ENCODE results near the gene GLB1L2.

GLB1L2 gene

DNA sequence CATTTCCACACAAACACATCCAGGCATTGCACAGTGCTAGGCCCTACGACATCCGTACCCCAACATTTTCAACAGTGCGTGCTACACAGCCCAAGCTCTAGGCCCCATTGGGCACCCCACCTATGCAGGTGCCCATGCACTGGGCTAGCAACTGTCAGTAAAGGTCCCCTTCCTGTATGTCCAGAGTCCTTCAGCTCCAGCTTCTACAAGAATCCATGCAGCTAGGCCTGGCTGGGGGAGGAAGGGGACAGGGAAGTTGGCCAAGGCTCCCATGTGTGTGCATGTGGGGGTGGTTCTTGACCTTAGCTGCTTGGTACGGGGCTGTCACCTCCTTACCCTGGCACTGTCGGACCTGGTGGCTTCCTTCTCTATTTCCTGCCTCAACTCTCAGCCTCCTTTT is 79.0 kb downstream of the GLB1L2 start:
- Mint-ChIP-seq H3K4me1 (peaks cover 53% of the 10 kb centered on the region), H3K4me3 (peak overlapping the region; percentile 83), H3K27me3 (peaks cover 39% of the 10 kb centered on the region), H3K9me3 (no peaks in the 10 kb centered on the region), H3K36me3 (ENCODE audit: insufficient read depth) (peaks cover 5% of the 10 kb centered on the region), H3K27ac (ENCODE audit: low read depth) (peak overlapping the region; percentile 26)
- ATAC-seq (replicated peaks; ENCODE audit: extremely low read depth, poor library complexity, severe bottlenecking) (no peak), DNase-seq (ENCODE audit: low spot score in 2 of 2) (no peak)

DNA sequence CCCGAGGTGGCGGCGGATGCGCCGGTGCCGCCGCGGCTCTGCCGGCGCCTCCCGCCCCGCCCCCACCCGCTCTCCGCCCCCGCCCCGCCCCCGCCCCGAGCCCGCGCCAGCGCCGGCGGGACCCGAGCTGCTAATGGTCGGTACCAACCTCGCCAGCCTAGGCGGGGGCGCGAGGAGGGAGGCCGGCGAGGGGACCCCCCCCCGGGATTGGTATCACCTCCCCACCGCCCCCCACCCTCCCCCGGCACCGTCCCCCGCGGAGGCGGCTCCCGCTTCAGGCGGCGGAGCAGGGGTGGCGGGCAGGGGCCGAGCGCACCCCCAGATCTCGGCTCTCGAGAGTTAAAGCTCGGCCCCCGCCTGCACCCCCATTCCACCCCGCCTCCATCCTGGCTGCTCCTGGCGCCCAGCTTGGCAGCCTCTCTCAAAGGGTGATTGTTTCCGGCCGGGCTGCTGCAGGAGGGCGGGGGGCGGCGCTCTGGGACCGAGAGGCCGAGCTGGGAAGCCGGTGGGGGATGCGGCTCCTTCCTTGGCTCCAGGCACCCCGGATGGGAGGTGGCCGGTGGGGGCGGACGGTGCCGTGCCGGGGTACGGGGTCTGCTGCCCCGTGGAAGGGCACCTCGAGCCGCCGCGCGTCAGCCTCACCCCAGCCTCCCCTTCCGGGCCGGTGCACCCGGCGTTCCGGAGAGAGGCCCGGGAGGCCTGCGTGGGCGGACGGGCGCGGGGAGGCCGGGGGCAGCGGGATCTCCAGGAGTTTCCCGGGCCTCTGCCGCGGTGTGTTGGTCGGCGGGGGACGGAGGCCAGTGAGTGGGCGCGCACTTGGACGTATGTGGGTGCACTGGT is 80.6 kb downstream of the GLB1L2 start, which contains the start of gene B3GAT1:
Gene B3GAT1 (minus strand): TSS at position 40 of the 840 bp plus-strand sequence. CDS start 24,583 bp downstream, outside the sequence.
- no peak for DNase-seq (ENCODE audit: low spot score in 2 of 2)
- Mint-ChIP-seq H3K27ac (ENCODE audit: low read depth) (peak within 1 kb of the TSS; percentile 26), H3K27me3 (peaks cover 37% of the 10 kb centered on the region)

DNA sequence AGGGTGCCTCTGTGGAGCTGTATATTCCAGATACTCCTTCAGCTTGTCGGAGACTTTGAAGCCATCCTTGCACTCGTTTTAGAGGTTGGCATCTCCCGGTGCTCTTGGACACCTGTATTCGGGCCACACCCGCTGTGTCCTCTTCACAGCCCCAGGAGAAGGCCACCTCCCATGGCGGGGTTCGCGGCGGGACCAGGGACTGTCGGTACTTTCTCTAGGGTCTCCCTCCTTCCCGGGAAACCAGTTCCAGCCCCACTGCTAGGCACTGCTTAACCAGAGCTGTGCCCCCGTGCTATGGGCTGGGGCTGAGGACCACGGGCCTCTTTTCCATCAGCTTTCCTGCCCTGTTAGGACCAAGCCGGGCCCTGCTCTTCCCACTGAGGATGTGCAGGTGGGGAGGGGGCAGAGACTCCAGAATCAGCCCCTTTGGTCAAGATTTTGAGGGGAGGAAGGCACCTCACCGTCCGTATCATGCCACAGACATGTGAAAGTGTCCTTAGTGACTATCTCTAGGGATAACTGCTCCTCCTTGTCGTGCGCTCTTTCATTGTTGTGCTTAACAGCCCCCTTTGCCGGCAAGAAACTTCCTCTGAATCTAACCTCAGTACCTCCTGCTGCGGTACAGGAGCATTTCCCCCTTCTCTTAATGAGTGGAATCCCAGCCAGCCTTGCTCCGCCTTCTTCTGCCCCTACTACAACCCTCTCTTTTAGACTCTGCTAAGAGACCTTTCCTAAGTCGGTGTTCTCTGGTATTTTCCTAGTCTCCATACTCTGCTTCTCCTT is 81.4 kb downstream of the GLB1L2 start:
- peaks cover 7% of the 10 kb centered on the region for H3K36me3 Mint-ChIP-seq (ENCODE audit: insufficient read depth)
- H3K27ac Mint-ChIP-seq (ENCODE audit: low read depth) = no peak overlapping the region
- DNase-seq (ENCODE audit: low spot score in 2 of 2) (no peak), ATAC-seq (replicated peaks; ENCODE audit: extremely low read depth, poor library complexity, severe bottlenecking) (peak; percentile 12)
- peak overlapping the region; percentile 63 for H3K4me3 Mint-ChIP-seq
- H3K27me3 Mint-ChIP-seq = peaks cover 31% of the 10 kb centered on the region
- no peaks in the 10 kb centered on the region for H3K9me3 Mint-ChIP-seq
- peaks cover 35% of the 10 kb centered on the region for H3K4me1 Mint-ChIP-seq

More for the DNA sequence above, 80.6 kb downstream of the GLB1L2 start, which contains the start of gene B3GAT1:
- Mint-ChIP-seq H3K4me3 (peak within 1 kb of the TSS; percentile 83), H3K36me3 (ENCODE audit: insufficient read depth) (peaks cover 7% of the 10 kb centered on the region), H3K4me1 (peaks cover 40% of the 10 kb centered on the region), H3K9me3 (no peaks in the 10 kb centered on the region)
- ATAC-seq (replicated peaks; ENCODE audit: extremely low read depth, poor library complexity, severe bottlenecking) = peak; percentile 52

DNA sequence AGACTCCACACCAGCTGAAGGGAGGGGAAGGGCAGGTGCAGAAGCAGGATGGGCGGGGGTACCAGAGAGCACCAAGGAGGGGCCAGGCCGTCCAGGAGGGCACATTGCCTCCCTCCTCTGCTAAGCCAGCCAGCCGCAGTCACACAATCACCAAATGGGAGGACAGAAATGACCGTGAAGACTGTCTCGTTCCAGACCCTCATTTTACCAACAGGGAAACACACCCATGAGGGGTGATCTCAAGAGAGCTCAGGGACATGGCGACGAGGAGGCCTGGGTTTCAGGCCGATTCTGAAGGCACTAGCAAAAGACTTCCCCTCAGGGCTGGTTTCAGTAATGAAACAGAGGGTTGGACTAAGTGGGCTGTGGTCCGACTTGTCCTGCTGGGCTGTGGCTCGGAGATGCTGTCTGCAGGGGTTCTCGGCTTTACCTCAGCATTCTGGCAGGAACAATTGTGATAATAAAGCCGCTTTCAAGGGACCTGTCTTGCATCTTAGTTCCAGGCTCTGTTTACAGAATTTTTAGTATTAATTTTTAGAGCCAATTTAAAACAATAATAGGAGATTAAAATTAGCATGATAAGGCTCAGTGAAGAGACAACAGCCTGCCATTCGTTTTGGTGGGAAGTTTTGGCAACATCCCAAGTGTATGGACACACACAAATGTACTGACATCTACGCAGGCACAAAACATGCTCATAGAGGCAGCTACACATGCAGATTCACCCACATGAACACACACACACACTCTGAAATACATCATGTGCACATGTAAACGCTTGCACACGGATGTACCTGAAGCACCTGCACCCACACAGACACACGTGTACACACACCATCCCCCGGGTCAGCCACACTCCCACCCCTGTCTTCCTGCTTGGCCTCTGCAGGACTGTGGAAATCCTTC is 82.3 kb downstream of the GLB1L2 start:
- no peak for DNase-seq (ENCODE audit: low spot score in 2 of 2)
- Mint-ChIP-seq H3K27ac (ENCODE audit: low read depth) (no peak overlapping the region), H3K9me3 (no peaks in the 10 kb centered on the region), H3K4me3 (peak overlapping the region; percentile 63), H3K36me3 (ENCODE audit: insufficient read depth) (peaks cover 7% of the 10 kb centered on the region), H3K27me3 (peaks cover 31% of the 10 kb centered on the region), H3K4me1 (peaks cover 35% of the 10 kb centered on the region)
- no peak for ATAC-seq (replicated peaks; ENCODE audit: extremely low read depth, poor library complexity, severe bottlenecking)

DNA sequence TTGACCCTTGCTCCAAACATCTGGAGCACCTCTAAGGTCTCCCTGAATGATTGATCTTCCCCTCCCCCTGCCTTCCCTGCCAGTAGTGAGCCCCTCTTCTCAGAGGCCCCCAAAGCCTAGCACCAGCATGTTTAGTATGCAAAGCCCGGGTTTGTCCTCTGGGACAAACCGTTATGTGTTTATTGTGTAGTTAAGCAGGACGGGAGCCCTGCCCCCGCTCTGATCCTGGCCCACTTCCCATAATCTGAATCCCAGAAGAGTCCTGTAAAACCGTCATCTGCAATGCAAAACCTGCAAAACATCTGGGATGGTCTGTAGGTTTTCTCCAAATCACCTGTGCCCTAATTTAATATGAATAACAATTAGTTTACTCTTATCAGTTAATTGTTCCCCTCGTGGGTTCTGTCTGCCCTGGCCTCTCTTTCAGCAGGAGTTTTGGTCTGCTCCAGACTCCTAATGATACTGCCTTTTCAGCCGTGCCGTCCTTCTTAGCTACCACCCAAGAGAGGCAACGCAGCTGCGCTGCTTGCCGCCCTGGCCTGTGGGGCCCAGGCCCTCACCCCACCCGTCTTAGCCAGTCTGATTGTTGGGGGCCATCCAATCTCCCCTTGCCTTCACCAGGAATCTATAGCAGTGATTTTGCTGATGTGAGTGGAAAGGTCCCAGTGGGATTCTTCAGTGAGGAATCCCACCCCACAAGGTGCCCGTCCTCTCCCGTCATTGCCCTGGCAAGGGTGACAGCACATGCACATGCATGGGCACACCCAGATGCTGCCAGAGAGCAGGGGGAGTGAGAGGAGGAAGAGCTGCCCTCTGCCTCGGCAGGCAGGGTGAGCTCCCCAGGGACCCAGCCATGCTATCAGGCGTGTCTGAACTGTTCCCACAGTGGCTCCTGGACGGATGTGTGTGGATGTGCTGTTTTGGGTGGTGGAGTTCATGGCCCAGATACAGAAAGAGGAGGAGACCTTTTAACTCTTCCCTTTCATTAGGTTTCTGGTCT is 83.3 kb downstream of the GLB1L2 start:
- no peak for DNase-seq (ENCODE audit: low spot score in 2 of 2)
- Mint-ChIP-seq H3K27me3 (peaks cover 21% of the 10 kb centered on the region), H3K4me3 (no peak overlapping the region), H3K27ac (ENCODE audit: low read depth) (no peak overlapping the region), H3K9me3 (no peaks in the 10 kb centered on the region), H3K4me1 (peaks cover 28% of the 10 kb centered on the region), H3K36me3 (ENCODE audit: insufficient read depth) (peaks cover 7% of the 10 kb centered on the region)
- ATAC-seq (replicated peaks; ENCODE audit: extremely low read depth, poor library complexity, severe bottlenecking) = no peak

DNA sequence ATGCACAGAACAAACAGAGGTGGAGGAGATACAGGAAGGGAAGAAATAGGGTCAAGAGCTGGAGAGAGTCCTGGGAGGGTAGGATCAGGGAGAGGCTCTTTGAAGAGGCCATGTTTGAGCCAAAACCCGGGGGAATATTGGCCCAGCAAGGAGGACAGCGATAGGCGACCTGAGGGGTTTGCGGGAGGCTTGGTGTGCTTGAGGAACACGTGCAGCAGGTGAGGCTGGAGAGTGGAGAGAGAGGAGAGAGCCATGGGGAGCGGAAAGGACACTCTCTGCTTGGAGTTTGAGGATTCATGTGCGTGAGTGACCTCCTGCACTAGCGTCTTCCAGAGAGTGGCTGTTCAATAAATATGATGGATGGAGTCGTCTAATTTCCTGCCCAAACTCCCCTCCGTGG is 84.9 kb downstream of the GLB1L2 start:
- Mint-ChIP-seq H3K9me3 (no peaks in the 10 kb centered on the region), H3K27me3 (peaks cover 8% of the 10 kb centered on the region), H3K4me3 (no peak overlapping the region), H3K27ac (ENCODE audit: low read depth) (no peak overlapping the region), H3K4me1 (peaks cover 14% of the 10 kb centered on the region), H3K36me3 (ENCODE audit: insufficient read depth) (peaks cover 2% of the 10 kb centered on the region)
- ATAC-seq (replicated peaks; ENCODE audit: extremely low read depth, poor library complexity, severe bottlenecking) (no peak), DNase-seq (ENCODE audit: low spot score in 2 of 2) (no peak)

DNA sequence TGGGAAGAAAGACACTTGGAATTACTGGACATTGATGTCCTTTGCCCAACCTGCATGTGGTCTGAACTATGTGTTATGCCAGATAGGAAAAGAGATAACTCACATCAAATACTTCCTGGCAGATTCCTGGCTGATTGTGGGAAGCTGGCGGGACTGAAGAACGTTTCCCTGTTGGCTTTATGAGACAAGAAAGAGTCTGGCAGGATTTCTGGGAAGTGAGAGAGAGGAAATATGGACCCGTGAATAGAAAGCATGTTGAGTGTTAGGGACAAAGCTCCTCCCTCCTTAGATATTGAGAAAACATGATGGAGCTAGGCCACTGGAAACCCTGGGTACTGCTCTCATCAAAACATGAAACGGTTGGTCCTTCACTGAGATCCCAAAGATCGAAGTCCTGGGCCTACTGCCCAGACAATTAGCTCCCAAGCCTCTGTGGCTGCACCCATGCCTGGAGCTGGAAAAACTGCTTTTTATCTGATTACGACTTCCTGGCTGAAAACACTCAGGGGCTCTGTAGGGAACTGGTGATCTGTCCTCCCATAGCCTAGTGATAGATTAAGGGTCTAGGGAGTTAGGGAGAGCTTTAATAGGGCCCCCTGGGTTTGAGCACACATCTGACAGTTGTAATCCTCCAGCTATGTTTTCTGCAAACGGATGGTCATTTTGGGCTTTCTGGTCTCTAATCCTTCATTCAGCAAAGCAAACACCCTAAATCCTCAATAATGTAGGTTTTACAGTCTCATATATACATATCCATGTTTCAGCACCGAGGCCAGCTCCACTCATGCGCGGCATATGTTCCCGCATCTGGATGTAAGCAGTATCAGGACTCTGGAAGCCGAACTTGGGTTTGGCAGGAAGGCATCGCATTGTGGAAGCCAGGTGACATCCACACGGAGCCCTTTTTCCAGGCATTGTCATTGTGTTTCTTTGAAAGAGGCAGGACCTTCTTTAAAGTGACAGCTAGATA is 86.4 kb downstream of the GLB1L2 start:
- DNase-seq (ENCODE audit: low spot score in 2 of 2) (no peak), ATAC-seq (replicated peaks; ENCODE audit: extremely low read depth, poor library complexity, severe bottlenecking) (no peak)
- Mint-ChIP-seq H3K9me3 (no peaks in the 10 kb centered on the region), H3K4me3 (no peak overlapping the region), H3K27ac (ENCODE audit: low read depth) (no peak overlapping the region), H3K27me3 (peaks cover 8% of the 10 kb centered on the region), H3K36me3 (ENCODE audit: insufficient read depth) (peaks cover 2% of the 10 kb centered on the region), H3K4me1 (peaks cover 14% of the 10 kb centered on the region)

DNA sequence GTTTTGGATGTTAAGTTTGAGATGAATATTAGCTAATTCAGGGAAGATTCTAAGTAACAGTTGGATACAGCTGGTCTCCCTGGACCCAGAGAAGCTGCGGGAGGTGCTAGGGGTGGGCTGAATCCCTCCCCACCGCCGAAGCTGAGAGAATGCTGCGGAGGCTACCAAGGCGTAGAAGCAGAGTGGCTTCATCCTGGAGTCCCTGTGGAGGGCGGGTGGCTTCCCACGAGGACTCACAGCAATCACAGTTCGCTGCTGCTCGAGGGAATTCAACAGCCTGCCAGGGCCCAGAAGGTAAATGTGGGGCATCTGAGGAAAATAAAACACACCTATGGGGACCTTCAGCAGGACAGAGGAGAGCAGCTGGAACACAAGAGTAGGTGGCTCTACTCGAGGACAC is 91.3 kb downstream of the GLB1L2 start:
- no peak overlapping the region for H3K4me3 Mint-ChIP-seq

DNA sequence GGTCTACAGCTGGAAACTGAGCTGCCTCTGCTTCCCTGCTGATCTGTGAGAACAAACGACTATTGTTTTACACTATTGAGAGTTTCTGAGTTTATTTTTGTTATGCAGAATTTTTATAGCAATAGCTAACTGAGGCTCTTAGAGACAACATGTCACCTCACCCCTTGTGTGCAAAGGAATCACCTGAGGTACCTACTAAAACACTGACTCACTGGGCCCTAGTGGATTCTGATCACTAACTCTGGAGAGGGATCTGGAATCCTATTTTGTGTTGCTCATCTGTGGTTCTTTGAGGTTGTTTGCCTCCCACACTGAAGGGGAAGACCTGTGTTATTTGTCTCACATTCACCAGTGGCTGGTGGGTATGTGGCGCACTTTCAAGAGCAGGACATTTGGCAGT is 93.6 kb downstream of the GLB1L2 start:
- no peaks in the 10 kb centered on the region for H3K36me3 Mint-ChIP-seq (ENCODE audit: insufficient read depth)
- no peaks in the 10 kb centered on the region for H3K9me3 Mint-ChIP-seq
- H3K27me3 Mint-ChIP-seq = peaks cover 16% of the 10 kb centered on the region
- DNase-seq (ENCODE audit: low spot score in 2 of 2) = no peak
- no peak overlapping the region for H3K4me3 Mint-ChIP-seq
- ATAC-seq (replicated peaks; ENCODE audit: extremely low read depth, poor library complexity, severe bottlenecking) = no peak
- H3K27ac Mint-ChIP-seq (ENCODE audit: low read depth) = no peak overlapping the region
- peaks cover 4% of the 10 kb centered on the region for H3K4me1 Mint-ChIP-seq

More for the DNA sequence above, 91.3 kb downstream of the GLB1L2 start:
- H3K27me3 Mint-ChIP-seq = no peaks in the 10 kb centered on the region
- ATAC-seq (replicated peaks; ENCODE audit: extremely low read depth, poor library complexity, severe bottlenecking) (no peak), DNase-seq (ENCODE audit: low spot score in 2 of 2) (no peak)
- peaks cover 4% of the 10 kb centered on the region for H3K4me1 Mint-ChIP-seq
- no peak overlapping the region for H3K27ac Mint-ChIP-seq (ENCODE audit: low read depth)
- H3K9me3 Mint-ChIP-seq = no peaks in the 10 kb centered on the region
- no peaks in the 10 kb centered on the region for H3K36me3 Mint-ChIP-seq (ENCODE audit: insufficient read depth)
